Measurements from ENCODE around the gene KDM4D.
"Not testable (repeated sequence)": the region's sequence is repeated elsewhere in the genome, so short reads cannot be mapped to it uniquely, and the experiment has no call there.

Gene KDM4D

DNA sequence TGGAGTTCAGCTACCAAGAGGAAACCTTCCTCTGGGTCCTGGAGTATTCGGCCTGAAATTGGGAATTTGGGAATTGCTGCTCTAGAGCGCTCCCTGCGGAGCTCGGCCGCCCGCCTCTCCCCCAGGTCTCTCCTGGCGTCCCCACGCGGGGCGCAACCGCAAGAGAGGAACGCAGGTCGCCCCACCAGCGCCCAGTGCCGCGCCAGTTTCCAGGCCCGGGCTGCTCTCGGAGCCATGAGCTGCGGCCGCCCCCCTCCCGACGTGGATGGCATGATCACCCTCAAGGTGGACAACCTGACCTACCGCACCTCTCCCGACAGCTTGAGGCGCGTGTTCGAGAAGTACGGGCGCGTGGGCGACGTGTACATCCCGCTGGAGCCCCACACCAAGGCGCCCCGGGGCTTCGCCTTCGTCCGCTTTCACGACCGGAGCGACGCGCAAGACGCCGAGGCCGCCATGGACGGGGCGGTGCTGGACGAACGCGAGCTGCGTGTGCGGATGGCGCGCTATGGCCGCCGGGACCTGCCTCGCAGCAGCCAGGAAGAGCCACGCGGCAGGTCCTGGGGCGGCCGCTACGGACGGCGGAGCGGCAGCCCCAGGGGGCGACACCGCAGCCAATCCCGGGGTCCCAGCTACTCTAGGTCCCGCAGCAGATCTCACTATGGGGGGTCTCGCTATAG lies 64.0 kb downstream of the KDM4D start:
- DNase-seq: not testable (repeated sequence)

- DNase-seq: no peak
Observed at GRCh38 chr11:95042239-95042638, 68.7 kb downstream of the KDM4D start.

DNA sequence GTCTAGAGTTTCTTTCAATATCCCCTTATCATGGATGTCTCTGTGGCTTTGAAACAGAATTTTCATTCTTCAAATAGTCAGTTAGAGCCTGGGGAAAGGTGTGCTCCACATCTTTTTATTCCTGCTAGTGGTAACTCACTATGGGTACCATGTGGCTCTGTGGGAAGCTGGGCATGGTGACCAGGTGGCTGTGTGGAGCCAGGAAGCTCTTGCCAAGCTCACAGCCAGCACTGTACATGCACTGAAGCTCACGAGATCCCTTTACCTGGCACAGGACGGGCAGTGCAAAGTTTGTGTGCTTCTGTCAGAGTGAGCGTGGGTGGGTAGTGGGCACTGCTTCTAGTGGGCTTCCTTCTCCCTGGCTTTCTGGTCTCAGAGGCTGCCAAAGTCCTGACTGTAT lies 69.4 kb downstream of the KDM4D start:
- no peak for DNase-seq

- DNase-seq: no peak
Observed at GRCh38 chr11:95044010-95044409, 70.5 kb downstream of the KDM4D start.

GRCh38 chr11:95045812-95046211 lies 72.3 kb downstream of the KDM4D start:
- DNase-seq: no peak

All from SW 1271 (cell line).